GM23338 (cell line): ENCODE results near the gene CACHD1. TPM values are rescaled to one million over a fixed set of nuclear protein-coding genes. Genes with fewer than 3 reads are reported as not detected.

Experiments
- ATAC-seq: fragments of 200-7000 bp; cut with Tn5 transposase; 3 replicates; pipeline ENCODE4 v1.9.1; 2020
- DNase-seq: peaks from one replicate; pipeline ENCODE4 v3.0.0-alpha.2; 2015; ENCODE audit warnings: low spot score
- H2AFZ ChIP-seq: fragments of 200-600 bp; sonication (generic); 2 replicates; pipeline ENCODE4 v1.8.0; 2016; ENCODE audit warnings: antibody characterized with exemption, mild to moderate bottlenecking, moderate library complexity
- H3F3A ChIP-seq: fragments of 200-600 bp; sonication (generic); replicated peaks from 2 replicates; pipeline ENCODE4 v1.8.0; 2017; ENCODE audit warnings: antibody characterized with exemption, mixed run types, low read depth
- H3K27ac ChIP-seq: fragments of 200-600 bp; sonication (generic); 2 replicates; pipeline ENCODE4 v1.6.1; 2016; ENCODE audit warnings: low read depth
- H3K27me3 ChIP-seq: fragments of 200-600 bp; sonication (generic); 2 replicates; pipeline ENCODE4 v1.8.0; 2016; ENCODE audit warnings: mild to moderate bottlenecking, mixed run types, moderate library complexity; ENCODE audit not compliant: insufficient read depth
- H3K36me3 ChIP-seq: fragments of 200-600 bp; sonication (generic); 2 replicates; pipeline ENCODE4 v1.8.0; 2016; ENCODE audit warnings: mild to moderate bottlenecking; ENCODE audit not compliant: insufficient read depth
- H3K4me1 ChIP-seq: fragments of 200-600 bp; sonication (generic); 2 replicates; pipeline ENCODE4 v1.8.0; 2016; ENCODE audit warnings: mild to moderate bottlenecking, moderate library complexity; ENCODE audit not compliant: insufficient read depth
- H3K4me2 ChIP-seq: fragments of 200-600 bp; sonication (generic); 2 replicates; pipeline ENCODE4 v1.7.1; 2017; ENCODE audit warnings: mixed run types
- H3K4me3 ChIP-seq: fragments of 200-600 bp; sonication (generic); 2 replicates; pipeline ENCODE4 v1.6.1; 2016; ENCODE audit warnings: mixed run types
- H3K79me2 ChIP-seq: fragments of 200-600 bp; sonication (generic); replicated peaks from 2 replicates; pipeline ENCODE4 v1.8.0; 2017; ENCODE audit warnings: mild to moderate bottlenecking; ENCODE audit not compliant: insufficient read depth
- H3K9me2 ChIP-seq: fragments of 200-600 bp; sonication (generic); 2 replicates; pipeline ENCODE4 v1.8.0; 2017; ENCODE audit not compliant: insufficient read depth
- H4K20me1 ChIP-seq: fragments of 200-600 bp; sonication (generic); replicated peaks from 2 replicates; pipeline ENCODE4 v1.8.0; 2017; ENCODE audit warnings: mild to moderate bottlenecking; ENCODE audit not compliant: insufficient read depth
- H3K27ac Mint-ChIP-seq: 2 replicates; pipeline ENCODE4 v1.8.0; 2020; ENCODE audit warnings: inconsistent platforms, mild to moderate bottlenecking, moderate library complexity, mixed read lengths
- H3K27me3 Mint-ChIP-seq: 3 replicates; pipeline ENCODE4 v1.8.0; 2022; ENCODE audit warnings: low read depth, mild to moderate bottlenecking, moderate library complexity, mixed read lengths, inconsistent platforms; ENCODE audit not compliant: insufficient read depth, poor library complexity
- H3K36me3 Mint-ChIP-seq: 3 replicates; pipeline ENCODE4 v1.8.0; 2021; ENCODE audit warnings: low read depth, mild to moderate bottlenecking, inconsistent platforms, moderate library complexity, mixed read lengths
- H3K4me1 Mint-ChIP-seq: 3 replicates; pipeline ENCODE4 v1.8.0; 2020; ENCODE audit warnings: mild to moderate bottlenecking, inconsistent platforms, mixed read lengths
- H3K4me3 Mint-ChIP-seq: 3 replicates; pipeline ENCODE4 v1.8.0; 2021; ENCODE audit warnings: moderate library complexity, mild to moderate bottlenecking, inconsistent platforms, mixed read lengths
- H3K9me3 Mint-ChIP-seq: 3 replicates; pipeline ENCODE4 v1.8.0; 2020; ENCODE audit warnings: moderate library complexity, mild to moderate bottlenecking, inconsistent platforms, mixed read lengths
- NANOG ChIP-seq: IDR thresholded peaks from 2 replicates; pipeline ENCODE4 v1.6.1; 2016; ENCODE audit warnings: antibody characterized with exemption, borderline replicate concordance
- POLR2AphosphoS5 ChIP-seq: IDR thresholded peaks from 2 replicates; pipeline ENCODE4 v1.6.1; 2016; ENCODE audit warnings: antibody characterized with exemption, low read depth
- polyA plus RNA-seq: library from polyadenylated mRNA; unstranded; fragments of >200 nt; fragmentation: Nextera tagmentation; extraction: Ambion mirVana; gene quantifications from 2 replicates; pipeline ENCODE4 v1.2.1, GENCODE V29; 2016
- total RNA-seq: library from RNA; depleted of rRNA; stranded (reverse); fragments of >200 nt; shearing (Covaris generic); gene quantifications from 2 replicates; pipeline ENCODE4 v1.2.3, GENCODE V29; 2014
- TF ChIP-seq, protein P1 (sequence below): IDR thresholded peaks from 2 replicates; pipeline ENCODE4 v1.6.1; 2016; ENCODE audit warnings: antibody characterized with exemption
- TF ChIP-seq, protein P2 (sequence below): fragments of 250-450 bp; sonication (Bioruptor Pico); IDR thresholded peaks from 2 replicates; pipeline ENCODE4 v1.5.0; 2020; ENCODE audit warnings: mild to moderate bottlenecking, moderate library complexity
- TF ChIP-seq, protein P3 (sequence below), 2 experiments: fragments of 200-600 bp in 1 of 2; sonication (generic) in 1 of 2; conservative IDR thresholded peaks; 2 replicates each; pipeline versions ENCODE4 v1.5.1 to v1.6.1; 2016 to 2017; ENCODE audit warnings: antibody characterized with exemption in 2 of 2, low read depth in 2 of 2, mild to moderate bottlenecking in 2 of 2, moderate library complexity in 1 of 2

Gene CACHD1
- total and polyA plus RNA-seq, 2 experiments from 2014 or later, result 12.6 to 43.7 TPM

DNA sequence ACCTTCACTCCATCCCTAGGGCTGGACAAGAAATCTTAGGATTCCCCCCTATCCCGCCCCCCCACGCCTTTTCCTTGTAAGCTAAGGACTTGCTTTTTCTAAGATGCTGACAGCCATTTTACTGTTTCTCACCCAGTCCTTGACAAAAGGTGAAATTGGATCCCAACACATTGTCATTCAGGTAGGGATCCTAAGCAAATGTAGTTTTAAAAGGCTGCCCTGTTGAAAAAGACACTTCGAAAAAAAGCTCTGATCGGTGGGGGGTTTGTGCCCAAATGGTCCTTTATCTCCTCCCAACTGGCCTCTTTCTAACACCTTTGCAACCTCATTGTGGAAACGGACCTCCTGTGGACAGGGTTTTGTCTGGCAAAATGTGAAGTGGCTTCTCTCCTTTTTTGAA lies 2.9 kb downstream of the CACHD1 start:
- Histone ChIP-seq H4K20me1 (0 out of 2 replicates have a peak, but pooled peaks cover 3% of the 10 kb centered on the region), H2AFZ (no peak overlapping the region), H3K4me1 (peaks cover 42% of the 10 kb centered on the region), H3K4me3 (peak overlapping the region; percentile 63), H3F3A (no peaks in the 10 kb centered on the region), H3K4me2 (peak overlapping the region; percentile 84), H3K9me2 (no peaks in the 10 kb centered on the region), H3K79me2 (peaks cover 59% of the 10 kb centered on the region), H3K27me3 (peaks cover 18% of the 10 kb centered on the region), H3K36me3 (no peaks in the 10 kb centered on the region), H3K27ac (peak overlapping the region; percentile 73)
- ATAC-seq (peak; percentile 50), DNase-seq (peak; percentile 98)
- peaks cover 15% of the 10 kb centered on the region for H3K36me3 Mint-ChIP-seq
- H3K9me3 Mint-ChIP-seq, result no peaks in the 10 kb centered on the region
- TF ChIP-seq POLR2AphosphoS5 (peak; percentile 36; the same call in 1 of the 2 replicates), NANOG (peak; percentile 96)
- TF ChIP-seq, protein P1, sequence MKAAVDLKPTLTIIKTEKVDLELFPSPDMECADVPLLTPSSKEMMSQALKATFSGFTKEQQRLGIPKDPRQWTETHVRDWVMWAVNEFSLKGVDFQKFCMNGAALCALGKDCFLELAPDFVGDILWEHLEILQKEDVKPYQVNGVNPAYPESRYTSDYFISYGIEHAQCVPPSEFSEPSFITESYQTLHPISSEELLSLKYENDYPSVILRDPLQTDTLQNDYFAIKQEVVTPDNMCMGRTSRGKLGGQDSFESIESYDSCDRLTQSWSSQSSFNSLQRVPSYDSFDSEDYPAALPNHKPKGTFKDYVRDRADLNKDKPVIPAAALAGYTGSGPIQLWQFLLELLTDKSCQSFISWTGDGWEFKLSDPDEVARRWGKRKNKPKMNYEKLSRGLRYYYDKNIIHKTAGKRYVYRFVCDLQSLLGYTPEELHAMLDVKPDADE, result no peak
- TF ChIP-seq, protein P2, sequence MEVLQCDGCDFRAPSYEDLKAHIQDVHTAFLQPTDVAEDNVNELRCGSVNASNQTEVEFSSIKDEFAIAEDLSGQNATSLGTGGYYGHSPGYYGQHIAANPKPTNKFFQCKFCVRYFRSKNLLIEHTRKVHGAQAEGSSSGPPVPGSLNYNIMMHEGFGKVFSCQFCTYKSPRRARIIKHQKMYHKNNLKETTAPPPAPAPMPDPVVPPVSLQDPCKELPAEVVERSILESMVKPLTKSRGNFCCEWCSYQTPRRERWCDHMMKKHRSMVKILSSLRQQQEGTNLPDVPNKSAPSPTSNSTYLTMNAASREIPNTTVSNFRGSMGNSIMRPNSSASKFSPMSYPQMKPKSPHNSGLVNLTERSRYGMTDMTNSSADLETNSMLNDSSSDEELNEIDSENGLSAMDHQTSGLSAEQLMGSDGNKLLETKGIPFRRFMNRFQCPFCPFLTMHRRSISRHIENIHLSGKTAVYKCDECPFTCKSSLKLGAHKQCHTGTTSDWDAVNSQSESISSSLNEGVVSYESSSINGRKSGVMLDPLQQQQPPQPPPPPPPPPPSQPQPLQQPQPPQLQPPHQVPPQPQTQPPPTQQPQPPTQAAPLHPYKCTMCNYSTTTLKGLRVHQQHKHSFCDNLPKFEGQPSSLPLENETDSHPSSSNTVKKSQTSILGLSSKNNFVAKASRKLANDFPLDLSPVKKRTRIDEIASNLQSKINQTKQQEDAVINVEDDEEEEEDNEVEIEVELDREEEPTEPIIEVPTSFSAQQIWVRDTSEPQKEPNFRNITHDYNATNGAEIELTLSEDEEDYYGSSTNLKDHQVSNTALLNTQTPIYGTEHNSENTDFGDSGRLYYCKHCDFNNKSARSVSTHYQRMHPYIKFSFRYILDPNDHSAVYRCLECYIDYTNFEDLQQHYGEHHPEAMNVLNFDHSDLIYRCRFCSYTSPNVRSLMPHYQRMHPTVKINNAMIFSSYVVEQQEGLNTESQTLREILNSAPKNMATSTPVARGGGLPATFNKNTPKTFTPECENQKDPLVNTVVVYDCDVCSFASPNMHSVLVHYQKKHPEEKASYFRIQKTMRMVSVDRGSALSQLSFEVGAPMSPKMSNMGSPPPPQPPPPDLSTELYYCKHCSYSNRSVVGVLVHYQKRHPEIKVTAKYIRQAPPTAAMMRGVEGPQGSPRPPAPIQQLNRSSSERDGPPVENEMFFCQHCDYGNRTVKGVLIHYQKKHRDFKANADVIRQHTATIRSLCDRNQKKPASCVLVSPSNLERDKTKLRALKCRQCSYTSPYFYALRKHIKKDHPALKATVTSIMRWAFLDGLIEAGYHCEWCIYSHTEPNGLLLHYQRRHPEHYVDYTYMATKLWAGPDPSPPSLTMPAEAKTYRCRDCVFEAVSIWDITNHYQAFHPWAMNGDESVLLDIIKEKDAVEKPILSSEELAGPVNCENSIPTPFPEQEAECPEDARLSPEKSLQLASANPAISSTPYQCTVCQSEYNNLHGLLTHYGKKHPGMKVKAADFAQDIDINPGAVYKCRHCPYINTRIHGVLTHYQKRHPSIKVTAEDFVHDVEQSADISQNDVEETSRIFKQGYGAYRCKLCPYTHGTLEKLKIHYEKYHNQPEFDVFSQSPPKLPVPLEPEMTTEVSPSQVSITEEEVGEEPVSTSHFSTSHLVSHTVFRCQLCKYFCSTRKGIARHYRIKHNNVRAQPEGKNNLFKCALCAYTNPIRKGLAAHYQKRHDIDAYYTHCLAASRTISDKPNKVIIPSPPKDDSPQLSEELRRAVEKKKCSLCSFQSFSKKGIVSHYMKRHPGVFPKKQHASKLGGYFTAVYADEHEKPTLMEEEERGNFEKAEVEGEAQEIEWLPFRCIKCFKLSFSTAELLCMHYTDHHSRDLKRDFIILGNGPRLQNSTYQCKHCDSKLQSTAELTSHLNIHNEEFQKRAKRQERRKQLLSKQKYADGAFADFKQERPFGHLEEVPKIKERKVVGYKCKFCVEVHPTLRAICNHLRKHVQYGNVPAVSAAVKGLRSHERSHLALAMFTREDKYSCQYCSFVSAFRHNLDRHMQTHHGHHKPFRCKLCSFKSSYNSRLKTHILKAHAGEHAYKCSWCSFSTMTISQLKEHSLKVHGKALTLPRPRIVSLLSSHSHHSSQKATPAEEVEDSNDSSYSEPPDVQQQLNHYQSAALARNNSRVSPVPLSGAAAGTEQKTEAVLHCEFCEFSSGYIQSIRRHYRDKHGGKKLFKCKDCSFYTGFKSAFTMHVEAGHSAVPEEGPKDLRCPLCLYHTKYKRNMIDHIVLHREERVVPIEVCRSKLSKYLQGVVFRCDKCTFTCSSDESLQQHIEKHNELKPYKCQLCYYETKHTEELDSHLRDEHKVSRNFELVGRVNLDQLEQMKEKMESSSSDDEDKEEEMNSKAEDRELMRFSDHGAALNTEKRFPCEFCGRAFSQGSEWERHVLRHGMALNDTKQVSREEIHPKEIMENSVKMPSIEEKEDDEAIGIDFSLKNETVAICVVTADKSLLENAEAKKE (CRISPR knock-in tag), result peak; percentile 40
- TF ChIP-seq, protein P3, sequence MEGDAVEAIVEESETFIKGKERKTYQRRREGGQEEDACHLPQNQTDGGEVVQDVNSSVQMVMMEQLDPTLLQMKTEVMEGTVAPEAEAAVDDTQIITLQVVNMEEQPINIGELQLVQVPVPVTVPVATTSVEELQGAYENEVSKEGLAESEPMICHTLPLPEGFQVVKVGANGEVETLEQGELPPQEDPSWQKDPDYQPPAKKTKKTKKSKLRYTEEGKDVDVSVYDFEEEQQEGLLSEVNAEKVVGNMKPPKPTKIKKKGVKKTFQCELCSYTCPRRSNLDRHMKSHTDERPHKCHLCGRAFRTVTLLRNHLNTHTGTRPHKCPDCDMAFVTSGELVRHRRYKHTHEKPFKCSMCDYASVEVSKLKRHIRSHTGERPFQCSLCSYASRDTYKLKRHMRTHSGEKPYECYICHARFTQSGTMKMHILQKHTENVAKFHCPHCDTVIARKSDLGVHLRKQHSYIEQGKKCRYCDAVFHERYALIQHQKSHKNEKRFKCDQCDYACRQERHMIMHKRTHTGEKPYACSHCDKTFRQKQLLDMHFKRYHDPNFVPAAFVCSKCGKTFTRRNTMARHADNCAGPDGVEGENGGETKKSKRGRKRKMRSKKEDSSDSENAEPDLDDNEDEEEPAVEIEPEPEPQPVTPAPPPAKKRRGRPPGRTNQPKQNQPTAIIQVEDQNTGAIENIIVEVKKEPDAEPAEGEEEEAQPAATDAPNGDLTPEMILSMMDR (conservative IDR thresholded peaks at IDR 0.05; ENCODE audit: low read depth in 2 of 2), result 0 out of 4 replicates have a peak, but pooled peaks of 1 of the 2 experiments have one; percentile 0
- H3K4me3 Mint-ChIP-seq, result peak overlapping the region; percentile 88
- peak overlapping the region; percentile 94 for H3K27ac Mint-ChIP-seq
- peaks cover 55% of the 10 kb centered on the region for H3K4me1 Mint-ChIP-seq
- peaks cover 26% of the 10 kb centered on the region for H3K27me3 Mint-ChIP-seq
